Mesothelial cell of epicardium (in vitro differentiated cells): ENCODE results near the gene GNS. TPM values are rescaled to one million over a fixed set of nuclear protein-coding genes. Genes with fewer than 3 reads are reported as not detected.

Experiments
- DNase-seq, 2 experiments: peaks; one replicate each; pipeline ENCODE4 v3.0.0; 2021; ENCODE audit warnings: low spot score in 2 of 2; ENCODE audit not compliant: unreplicated experiment in 2 of 2
- H3K27ac Mint-ChIP-seq: 2 replicates; pipeline ENCODE4 v1.8.0; 2021; ENCODE audit warnings: mixed read lengths
- H3K27me3 Mint-ChIP-seq: 2 replicates; pipeline ENCODE4 v1.8.0; 2021; ENCODE audit warnings: low read depth, mixed read lengths
- H3K36me3 Mint-ChIP-seq: 2 replicates; pipeline ENCODE4 v1.8.0; 2021; ENCODE audit warnings: mixed read lengths
- H3K4me1 Mint-ChIP-seq: 2 replicates; pipeline ENCODE4 v1.8.0; 2021; ENCODE audit warnings: mixed read lengths
- H3K4me3 Mint-ChIP-seq: 2 replicates; pipeline ENCODE4 v1.8.0; 2021; ENCODE audit warnings: mild to moderate bottlenecking, moderate library complexity, mixed read lengths
- H3K9me3 Mint-ChIP-seq: 2 replicates; pipeline ENCODE4 v1.8.0; 2021; ENCODE audit warnings: mixed read lengths
- total RNA-seq: library from RNA; stranded (reverse); gene quantifications from 3 replicates; pipeline ENCODE4 v1.2.1, GENCODE V29; 2021
- TF ChIP-seq, protein P1 (sequence below): fragments of 200-600 bp; sonication (generic); IDR thresholded peaks from one replicate; pipeline ENCODE4 v1.5.0; 2021; ENCODE audit warnings: antibody characterized with exemption; ENCODE audit not compliant: unreplicated experiment

GNS gene
- total RNA-seq, 1 donor from 2014 or later: 67.4 TPM

DNA sequence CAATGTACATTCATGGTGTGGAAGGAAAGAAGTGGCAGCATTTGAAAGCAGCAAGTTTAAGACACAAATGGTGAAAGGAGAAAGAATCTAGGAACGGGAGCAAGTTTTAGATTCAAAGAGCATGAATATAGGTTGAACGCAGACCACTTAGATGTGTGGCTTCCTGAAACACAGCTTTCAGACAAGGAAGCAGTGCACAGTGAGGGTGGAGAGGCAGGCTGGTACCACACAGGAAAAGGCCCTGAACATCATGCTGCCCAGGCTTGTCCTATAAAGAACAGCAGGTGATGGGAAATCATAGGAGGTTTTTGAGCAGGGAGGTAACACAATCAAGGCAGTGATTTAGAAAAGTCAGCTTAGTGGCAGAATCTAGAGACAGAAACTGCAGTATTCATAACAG lies 35.6 kb downstream of the GNS start:
- TF ChIP-seq, protein P1, sequence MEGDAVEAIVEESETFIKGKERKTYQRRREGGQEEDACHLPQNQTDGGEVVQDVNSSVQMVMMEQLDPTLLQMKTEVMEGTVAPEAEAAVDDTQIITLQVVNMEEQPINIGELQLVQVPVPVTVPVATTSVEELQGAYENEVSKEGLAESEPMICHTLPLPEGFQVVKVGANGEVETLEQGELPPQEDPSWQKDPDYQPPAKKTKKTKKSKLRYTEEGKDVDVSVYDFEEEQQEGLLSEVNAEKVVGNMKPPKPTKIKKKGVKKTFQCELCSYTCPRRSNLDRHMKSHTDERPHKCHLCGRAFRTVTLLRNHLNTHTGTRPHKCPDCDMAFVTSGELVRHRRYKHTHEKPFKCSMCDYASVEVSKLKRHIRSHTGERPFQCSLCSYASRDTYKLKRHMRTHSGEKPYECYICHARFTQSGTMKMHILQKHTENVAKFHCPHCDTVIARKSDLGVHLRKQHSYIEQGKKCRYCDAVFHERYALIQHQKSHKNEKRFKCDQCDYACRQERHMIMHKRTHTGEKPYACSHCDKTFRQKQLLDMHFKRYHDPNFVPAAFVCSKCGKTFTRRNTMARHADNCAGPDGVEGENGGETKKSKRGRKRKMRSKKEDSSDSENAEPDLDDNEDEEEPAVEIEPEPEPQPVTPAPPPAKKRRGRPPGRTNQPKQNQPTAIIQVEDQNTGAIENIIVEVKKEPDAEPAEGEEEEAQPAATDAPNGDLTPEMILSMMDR: no peak
- no peaks in the 10 kb centered on the region for H3K27me3 Mint-ChIP-seq
- H3K4me1 Mint-ChIP-seq: no peaks in the 10 kb centered on the region
- H3K36me3 Mint-ChIP-seq: peaks cover 46% of the 10 kb centered on the region
- no peak overlapping the region for H3K4me3 Mint-ChIP-seq
- no peak overlapping the region for H3K27ac Mint-ChIP-seq
- DNase-seq: no peak
- no peaks in the 10 kb centered on the region for H3K9me3 Mint-ChIP-seq

- TF ChIP-seq, protein P1: no peak
- Mint-ChIP-seq H3K4me1 (no peaks in the 10 kb centered on the region), H3K27me3 (no peaks in the 10 kb centered on the region), H3K4me3 (no peak overlapping the region), H3K9me3 (no peaks in the 10 kb centered on the region), H3K27ac (no peak overlapping the region), H3K36me3 (peaks cover 44% of the 10 kb centered on the region)
- DNase-seq: no peak
Observed at GRCh38 chr12:64722835-64723234, 36.4 kb downstream of the GNS start.

DNA sequence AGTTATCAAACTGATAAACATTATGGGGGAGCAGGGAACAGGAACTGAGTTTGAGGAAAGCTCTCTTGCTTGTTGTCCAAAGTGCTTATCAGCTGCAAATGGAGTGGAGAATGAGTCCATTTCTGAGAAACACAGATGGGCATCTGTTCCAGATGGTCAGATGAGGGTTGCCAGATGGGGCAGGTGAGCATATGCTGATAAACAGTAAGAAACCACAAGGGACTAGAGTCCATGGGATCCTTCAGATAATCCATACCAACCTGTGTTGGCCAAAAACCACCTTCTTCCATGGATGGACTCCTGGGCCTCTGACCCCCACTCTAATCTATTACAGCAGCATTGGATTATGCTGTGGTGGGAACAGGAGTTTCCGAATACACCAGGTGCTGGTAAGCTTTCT lies 38.3 kb downstream of the GNS start:
- DNase-seq: no peak
- Mint-ChIP-seq H3K9me3 (no peaks in the 10 kb centered on the region), H3K4me1 (no peaks in the 10 kb centered on the region), H3K36me3 (peaks cover 49% of the 10 kb centered on the region), H3K27me3 (no peaks in the 10 kb centered on the region), H3K27ac (no peak overlapping the region), H3K4me3 (no peak overlapping the region)
- TF ChIP-seq, protein P1: no peak

DNA sequence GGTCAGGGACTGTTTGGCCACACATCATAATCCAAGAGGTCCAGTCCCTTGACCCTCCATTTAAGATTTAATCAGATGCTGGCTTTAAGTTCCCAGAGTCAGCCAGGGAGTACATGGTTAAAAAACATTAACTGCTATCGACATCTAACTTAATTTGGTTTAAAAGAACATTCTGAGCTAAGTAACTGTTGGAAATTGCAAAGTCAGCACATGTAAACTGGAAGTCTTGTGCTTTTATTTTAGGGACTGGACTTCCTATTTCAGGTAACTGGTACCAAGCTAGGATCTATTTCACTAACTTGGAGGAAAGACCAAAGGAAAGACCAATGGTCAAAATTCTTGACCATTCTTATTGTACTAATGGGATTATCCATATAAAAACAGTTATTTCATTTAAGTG lies 40.6 kb downstream of the GNS start:
- Mint-ChIP-seq H3K27ac (no peak overlapping the region), H3K27me3 (no peaks in the 10 kb centered on the region), H3K36me3 (peaks cover 60% of the 10 kb centered on the region), H3K4me1 (no peaks in the 10 kb centered on the region), H3K4me3 (no peak overlapping the region), H3K9me3 (no peaks in the 10 kb centered on the region)
- no peak for DNase-seq
- TF ChIP-seq, protein P1: no peak

DNA sequence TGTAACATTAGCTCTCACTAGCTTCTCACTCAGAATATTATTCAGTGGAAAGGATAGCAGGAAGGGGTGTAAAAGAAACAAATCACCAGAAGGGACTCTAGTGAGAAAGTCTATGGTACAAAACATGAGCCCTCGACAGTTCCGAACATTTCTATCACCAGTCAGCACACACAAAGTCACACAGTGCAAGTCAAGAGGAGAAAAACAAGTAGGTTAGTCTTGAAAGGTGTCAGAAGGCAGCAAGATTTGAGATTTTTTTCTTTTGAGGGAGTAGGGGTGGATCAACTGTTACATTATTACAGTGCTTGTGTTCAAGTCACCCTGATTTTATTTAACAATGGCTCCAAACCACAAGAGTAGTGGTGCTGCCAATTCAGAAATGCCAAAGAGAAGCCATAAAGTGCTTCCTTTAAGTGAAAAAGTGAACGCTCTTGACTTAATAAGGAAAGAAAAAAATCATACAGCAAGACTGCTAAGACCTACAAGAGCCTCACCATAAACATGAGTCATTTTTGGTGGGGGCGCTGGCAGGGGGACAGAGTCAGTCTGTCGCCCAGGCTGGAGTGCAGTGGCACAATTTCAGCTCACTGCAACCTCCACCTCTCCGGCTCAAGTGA lies 42.3 kb downstream of the GNS start:
- Mint-ChIP-seq H3K9me3 (no peaks in the 10 kb centered on the region), H3K27ac (no peak overlapping the region), H3K36me3 (peaks cover 59% of the 10 kb centered on the region), H3K27me3 (no peaks in the 10 kb centered on the region), H3K4me1 (no peaks in the 10 kb centered on the region), H3K4me3 (no peak overlapping the region)
- no peak for DNase-seq
- TF ChIP-seq, protein P1: no peak

DNA sequence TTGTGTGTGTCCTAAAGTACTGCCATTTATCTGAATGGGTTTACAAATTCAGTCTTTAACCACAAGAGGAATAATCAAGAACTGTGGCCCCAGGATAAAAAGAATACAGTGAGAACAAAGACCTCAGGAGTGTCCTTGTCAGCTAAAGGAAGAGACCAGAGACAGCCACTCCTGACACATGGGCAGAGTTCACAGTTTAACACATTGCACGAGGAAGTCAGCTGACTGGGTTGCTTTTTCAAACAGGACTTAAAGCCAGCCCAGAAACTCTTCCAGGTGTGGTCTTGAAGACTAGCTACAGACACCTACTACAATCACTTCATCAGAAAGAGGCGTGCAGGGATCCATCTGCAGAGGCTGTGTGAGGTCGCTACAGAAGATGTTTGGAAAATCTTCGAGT lies 42.8 kb downstream of the GNS start:
- Mint-ChIP-seq H3K27ac (no peak overlapping the region), H3K4me1 (no peaks in the 10 kb centered on the region), H3K4me3 (no peak overlapping the region), H3K36me3 (peaks cover 56% of the 10 kb centered on the region), H3K9me3 (no peaks in the 10 kb centered on the region), H3K27me3 (no peaks in the 10 kb centered on the region)
- DNase-seq: no peak
- TF ChIP-seq, protein P1: no peak
